Erythroblast (primary cell): ENCODE data around the gene FIP1L1.

ENCODE experiments used
- GATA1 ChIP-seq: IDR thresholded peaks from 2 replicates; pipeline ENCODE4 v1.6.1; 2011; ENCODE audit warnings: low read depth, mild to moderate bottlenecking, control low read depth, low read length, moderate library complexity
- POLR2A ChIP-seq: IDR thresholded peaks from 2 replicates; pipeline ENCODE4 v1.6.1; 2011; ENCODE audit warnings: mild to moderate bottlenecking, low read length

DNA sequence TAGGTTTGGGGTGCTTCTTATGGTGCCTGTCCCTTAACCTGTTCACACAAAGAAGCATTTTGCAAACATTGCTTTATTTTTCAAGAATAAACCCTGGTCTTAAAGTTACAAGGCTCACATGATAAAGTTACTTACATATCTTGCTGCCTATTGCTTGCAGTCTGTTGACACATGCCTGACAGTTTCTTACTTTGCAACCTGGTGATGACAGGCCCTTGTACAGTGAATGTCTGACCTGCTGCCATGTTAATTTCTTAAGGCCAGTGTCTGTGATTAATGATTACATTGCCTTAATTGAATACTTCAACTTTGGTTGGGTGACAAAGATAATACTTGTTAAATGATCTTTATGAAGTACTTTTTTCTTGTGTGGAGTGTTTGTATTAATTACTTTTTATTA is 49.9 kb downstream of the FIP1L1 start:
- no peak for TF ChIP-seq POLR2A
- TF ChIP-seq GATA1 = no peak
